ENCODE data around the gene ZBED5.

Gene ZBED5

GRCh38 chr11:10857709-10858438, at the start of gene ZBED5:
Gene ZBED5 (minus strand): TSS chr11:10858053. CDS start chr11:10854945, 3,108 bp downstream.
- H3K36me3 ChIP-seq (ENCODE audit: insufficient read depth, insufficient read length, low read length) = peaks cover 39% of the 10 kb centered on the region
- H3K4me1 ChIP-seq (ENCODE audit: insufficient read depth, insufficient read length) = no peaks in the 10 kb centered on the region
- H3K9ac ChIP-seq (ENCODE audit: insufficient read length, low read depth) = peak within 1 kb of the TSS; percentile 96
- peak; percentile 96 for DNase-seq (ENCODE audit: low read depth, low spot score)
- TF ChIP-seq YY1 (IDR thresholded peaks at IDR 0.05; ENCODE audit: insufficient read depth, insufficient read length) = peak; percentile 93
- TF ChIP-seq SUZ12 (IDR thresholded peaks at IDR 0.05; ENCODE audit: extremely low read depth, insufficient read depth, insufficient read length) = no peak
- no peaks in the 10 kb centered on the region for H3K9me3 ChIP-seq (ENCODE audit: insufficient read depth, low read length)
- H3K4me3 ChIP-seq (ENCODE audit: insufficient read length, low read depth) = peak within 1 kb of the TSS; percentile 94
- no peaks in the 10 kb centered on the region for H3K27me3 ChIP-seq (ENCODE audit: insufficient read depth, insufficient read length)

- DNase-seq (ENCODE audit: low read depth, low spot score) = no peak
- H3K4me1 ChIP-seq (ENCODE audit: insufficient read depth, insufficient read length) = no peaks in the 10 kb centered on the region
- no peak overlapping the region for H3K4me3 ChIP-seq (ENCODE audit: insufficient read length, low read depth)
- no peaks in the 10 kb centered on the region; the same call in 1 of the 2 replicates for H3K9me3 ChIP-seq (ENCODE audit: insufficient read depth, low read length)
- no peak for TF ChIP-seq SUZ12 (IDR thresholded peaks at IDR 0.05; ENCODE audit: extremely low read depth, insufficient read depth, insufficient read length)
- no peak for TF ChIP-seq YY1 (IDR thresholded peaks at IDR 0.05; ENCODE audit: insufficient read depth, insufficient read length)
- TF ChIP-seq ZNF274 (IDR thresholded peaks at IDR 0.05; ENCODE audit: low read depth, low read length) = no peak
- no peak overlapping the region for H3K9ac ChIP-seq (ENCODE audit: insufficient read length, low read depth)
- H3K27me3 ChIP-seq (ENCODE audit: insufficient read depth, insufficient read length) = no peaks in the 10 kb centered on the region
- no peaks in the 10 kb centered on the region for H3K36me3 ChIP-seq (ENCODE audit: insufficient read depth, insufficient read length, low read length)
Measured at GRCh38 chr11:10906521-10906920, 48.7 kb upstream of the ZBED5 start.

GRCh38 chr11:10902301-10903063, 44.6 kb upstream of the ZBED5 start:
- Histone ChIP-seq H3K9me3 (ENCODE audit: insufficient read depth, low read length) (no peaks in the 10 kb centered on the region), H3K27me3 (ENCODE audit: insufficient read depth, insufficient read length) (no peaks in the 10 kb centered on the region), H3K4me1 (ENCODE audit: insufficient read depth, insufficient read length) (peaks cover 7% of the 10 kb centered on the region), H3K36me3 (ENCODE audit: insufficient read depth, insufficient read length, low read length) (no peaks in the 10 kb centered on the region), H3K9ac (ENCODE audit: insufficient read length, low read depth) (no peak overlapping the region), H3K4me3 (ENCODE audit: insufficient read length, low read depth) (no peak overlapping the region)
- no peak for DNase-seq (ENCODE audit: low read depth, low spot score)
- TF ChIP-seq ZNF274 (IDR thresholded peaks at IDR 0.05; ENCODE audit: low read depth, low read length) = no peak
- TF ChIP-seq SUZ12 (IDR thresholded peaks at IDR 0.05; ENCODE audit: extremely low read depth, insufficient read depth, insufficient read length) = no peak
- no peak for TF ChIP-seq YY1 (IDR thresholded peaks at IDR 0.05; ENCODE audit: insufficient read depth, insufficient read length)

GRCh38 chr11:10900681-10901415, 43.0 kb upstream of the ZBED5 start:
- H3K27me3 ChIP-seq (ENCODE audit: insufficient read depth, insufficient read length) = no peaks in the 10 kb centered on the region
- peaks cover 7% of the 10 kb centered on the region for H3K4me1 ChIP-seq (ENCODE audit: insufficient read depth, insufficient read length)
- H3K9me3 ChIP-seq (ENCODE audit: insufficient read depth, low read length) = no peaks in the 10 kb centered on the region
- no peak overlapping the region for H3K9ac ChIP-seq (ENCODE audit: insufficient read length, low read depth)
- no peak for DNase-seq (ENCODE audit: low read depth, low spot score)
- TF ChIP-seq ZNF274 (IDR thresholded peaks at IDR 0.05; ENCODE audit: low read depth, low read length) (no peak), YY1 (IDR thresholded peaks at IDR 0.05; ENCODE audit: insufficient read depth, insufficient read length) (no peak), SUZ12 (IDR thresholded peaks at IDR 0.05; ENCODE audit: extremely low read depth, insufficient read depth, insufficient read length) (no peak)
- H3K36me3 ChIP-seq (ENCODE audit: insufficient read depth, insufficient read length, low read length) = no peaks in the 10 kb centered on the region
- H3K4me3 ChIP-seq (ENCODE audit: insufficient read length, low read depth) = no peak overlapping the region

DNA sequence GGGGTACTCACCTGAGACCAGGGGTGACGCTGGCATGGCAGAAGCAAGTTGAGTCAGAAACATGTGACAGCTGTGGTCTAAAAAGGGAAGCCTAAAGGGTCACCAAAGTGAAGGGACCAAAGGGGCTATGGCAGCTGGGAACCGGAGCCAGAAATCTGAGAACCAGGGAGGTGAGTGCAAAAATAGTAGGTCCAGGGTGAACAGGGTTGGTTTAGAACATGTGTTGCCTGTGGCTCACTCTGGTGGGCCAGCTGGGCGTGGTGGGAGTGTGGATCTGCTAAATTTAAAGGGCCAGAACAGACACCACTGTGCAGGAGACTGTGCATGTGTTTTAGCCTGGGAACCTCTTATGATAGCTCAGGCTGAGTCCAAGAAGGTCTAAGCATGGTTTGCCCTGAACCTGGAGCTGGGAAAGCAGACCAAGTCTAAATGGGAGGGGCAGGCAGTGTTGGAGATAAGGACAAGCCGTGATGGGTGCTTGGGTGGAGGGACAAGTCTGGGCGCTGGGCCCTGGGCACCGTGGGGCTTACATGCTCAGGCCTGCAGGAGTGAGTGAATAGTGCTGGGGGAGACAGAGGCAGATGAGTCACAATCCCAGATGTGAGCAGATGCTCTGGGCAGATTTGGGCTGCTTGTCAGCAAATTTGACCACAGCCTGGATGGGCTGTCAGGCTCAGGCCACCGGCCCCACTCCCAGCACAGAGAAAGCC, 41.4 kb upstream of the ZBED5 start:
- Histone ChIP-seq H3K4me1 (ENCODE audit: insufficient read depth, insufficient read length) (peaks cover 7% of the 10 kb centered on the region), H3K9me3 (ENCODE audit: insufficient read depth, low read length) (no peaks in the 10 kb centered on the region), H3K36me3 (ENCODE audit: insufficient read depth, insufficient read length, low read length) (no peaks in the 10 kb centered on the region), H3K9ac (ENCODE audit: insufficient read length, low read depth) (no peak overlapping the region), H3K4me3 (ENCODE audit: insufficient read length, low read depth) (no peak overlapping the region), H3K27me3 (ENCODE audit: insufficient read depth, insufficient read length) (no peaks in the 10 kb centered on the region)
- TF ChIP-seq ZNF274 (IDR thresholded peaks at IDR 0.05; ENCODE audit: low read depth, low read length) (no peak), SUZ12 (IDR thresholded peaks at IDR 0.05; ENCODE audit: extremely low read depth, insufficient read depth, insufficient read length) (no peak), YY1 (IDR thresholded peaks at IDR 0.05; ENCODE audit: insufficient read depth, insufficient read length) (no peak)
- no peak for DNase-seq (ENCODE audit: low read depth, low spot score)

DNA sequence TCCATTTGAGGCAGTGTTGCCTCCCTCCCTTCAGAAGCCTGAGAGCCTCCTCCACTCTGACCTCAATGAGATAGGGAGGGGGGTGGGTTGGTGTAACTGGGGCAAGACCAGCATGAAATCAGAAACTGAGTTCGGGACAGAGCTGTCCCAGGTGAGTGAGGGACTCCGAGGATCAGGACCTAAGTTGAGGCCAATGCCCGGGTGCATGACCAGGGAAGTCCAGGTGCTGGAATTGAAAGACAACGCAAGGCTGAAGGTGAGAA, 40.8 kb upstream of the ZBED5 start:
- DNase-seq (ENCODE audit: low read depth, low spot score) = no peak
- Histone ChIP-seq H3K4me1 (ENCODE audit: insufficient read depth, insufficient read length) (peaks cover 7% of the 10 kb centered on the region), H3K9ac (ENCODE audit: insufficient read length, low read depth) (no peak overlapping the region), H3K27me3 (ENCODE audit: insufficient read depth, insufficient read length) (no peaks in the 10 kb centered on the region), H3K36me3 (ENCODE audit: insufficient read depth, insufficient read length, low read length) (no peaks in the 10 kb centered on the region), H3K9me3 (ENCODE audit: insufficient read depth, low read length) (no peaks in the 10 kb centered on the region), H3K4me3 (ENCODE audit: insufficient read length, low read depth) (no peak overlapping the region)
- TF ChIP-seq YY1 (IDR thresholded peaks at IDR 0.05; ENCODE audit: insufficient read depth, insufficient read length) = no peak
- TF ChIP-seq SUZ12 (IDR thresholded peaks at IDR 0.05; ENCODE audit: extremely low read depth, insufficient read depth, insufficient read length) = no peak
- no peak for TF ChIP-seq ZNF274 (IDR thresholded peaks at IDR 0.05; ENCODE audit: low read depth, low read length)
